ENCODE data around the gene MLXIPL.

- TF ChIP-seq POLR2A (IDR thresholded peaks at IDR 0.05) (no peak), CTCF (IDR thresholded peaks at IDR 0.05) (no peak)
Observed at GRCh38 chr7:73646785-73647724, 22.7 kb upstream of the MLXIPL start.
